GM12878 (cell line): ENCODE results near the gene CACHD1.

ENCODE experiments used
- ZNF24 ChIP-seq: fragments of 450-650 bp; IDR thresholded peaks from 2 replicates; pipeline ENCODE4 v1.6.1; 2017; ENCODE audit warnings: antibody characterized with exemption, mild to moderate bottlenecking
- TF ChIP-seq, protein P1 (sequence below), 3 experiments: IDR thresholded peaks in 2 of 3; conservative IDR thresholded peaks in 1 of 3; 2 replicates each; pipeline ENCODE4 v1.5.1; 2011; ENCODE audit warnings: low read depth in 3 of 3, low read length in 3 of 3, mild to moderate bottlenecking in 3 of 3, control low read depth in 2 of 3, moderate library complexity in 2 of 3, inconsistent platforms in 1 of 3, mixed read lengths in 1 of 3; ENCODE audit not compliant: control insufficient read depth in 2 of 3, insufficient read depth in 1 of 3; ENCODE audit errors: extremely low read depth in 1 of 3

DNA sequence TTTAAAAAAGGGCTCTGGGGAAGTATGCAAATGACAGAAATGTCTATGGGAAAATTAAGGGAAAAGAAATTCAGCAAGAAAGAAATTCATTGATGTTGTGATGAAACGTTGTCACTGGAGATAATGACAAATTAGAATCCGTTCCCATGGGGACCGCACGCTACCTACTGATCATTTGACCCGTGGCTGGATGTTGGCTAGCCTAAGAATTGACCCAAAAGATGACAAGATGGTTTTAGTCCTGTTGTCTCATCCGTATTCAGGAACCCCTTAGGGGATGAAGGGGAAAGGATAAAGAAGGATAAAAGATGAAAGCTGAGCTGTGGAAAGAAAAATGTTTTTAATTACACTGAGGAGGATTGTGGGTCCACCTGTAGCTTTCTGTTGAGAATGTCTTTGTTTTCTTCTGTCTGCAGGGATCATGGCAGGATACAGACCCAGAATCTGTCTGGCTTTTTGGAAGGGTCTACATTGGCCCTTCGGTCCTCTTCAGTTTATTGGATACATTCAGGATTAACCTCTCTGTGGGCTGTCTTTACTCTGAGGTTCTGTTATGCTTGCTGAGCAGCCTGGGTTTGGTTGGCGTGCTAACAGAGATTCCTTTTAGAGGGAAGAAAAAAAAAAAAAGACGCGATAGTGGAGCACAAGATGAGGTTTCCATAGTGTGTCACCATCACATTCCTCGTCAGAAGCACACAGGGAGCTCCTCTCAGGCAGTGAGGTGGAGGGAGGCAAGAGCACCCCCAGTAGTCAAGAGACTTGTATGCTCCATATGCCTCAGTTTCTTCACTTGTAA is 106.2 kb downstream of the CACHD1 start:
- TF ChIP-seq, protein P1, sequence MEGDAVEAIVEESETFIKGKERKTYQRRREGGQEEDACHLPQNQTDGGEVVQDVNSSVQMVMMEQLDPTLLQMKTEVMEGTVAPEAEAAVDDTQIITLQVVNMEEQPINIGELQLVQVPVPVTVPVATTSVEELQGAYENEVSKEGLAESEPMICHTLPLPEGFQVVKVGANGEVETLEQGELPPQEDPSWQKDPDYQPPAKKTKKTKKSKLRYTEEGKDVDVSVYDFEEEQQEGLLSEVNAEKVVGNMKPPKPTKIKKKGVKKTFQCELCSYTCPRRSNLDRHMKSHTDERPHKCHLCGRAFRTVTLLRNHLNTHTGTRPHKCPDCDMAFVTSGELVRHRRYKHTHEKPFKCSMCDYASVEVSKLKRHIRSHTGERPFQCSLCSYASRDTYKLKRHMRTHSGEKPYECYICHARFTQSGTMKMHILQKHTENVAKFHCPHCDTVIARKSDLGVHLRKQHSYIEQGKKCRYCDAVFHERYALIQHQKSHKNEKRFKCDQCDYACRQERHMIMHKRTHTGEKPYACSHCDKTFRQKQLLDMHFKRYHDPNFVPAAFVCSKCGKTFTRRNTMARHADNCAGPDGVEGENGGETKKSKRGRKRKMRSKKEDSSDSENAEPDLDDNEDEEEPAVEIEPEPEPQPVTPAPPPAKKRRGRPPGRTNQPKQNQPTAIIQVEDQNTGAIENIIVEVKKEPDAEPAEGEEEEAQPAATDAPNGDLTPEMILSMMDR (IDR thresholded peaks at IDR 0.05 in 2 of 3, conservative IDR thresholded peaks at IDR 0.05 in 1 of 3; ENCODE audit: control insufficient read depth in 2 of 3, extremely low read depth in 1 of 3, insufficient read depth in 1 of 3, low read depth in 3 of 3, low read length in 3 of 3) = no peak
- no peak for TF ChIP-seq ZNF24
